Tibial artery (tissue), 4 donors: ENCODE results near the gene ZNF841.
"Not testable (repeated sequence)": the region's sequence is repeated elsewhere in the genome, so short reads cannot be mapped to it uniquely, and the experiment has no call there.

Source experiments
- DNase-seq, 2 donors: peaks; one replicate each; pipeline ENCODE4 v3.0.0-alpha.2; 2019
- H3K27ac ChIP-seq, 2 donors: fragments of 200-600 bp; sonication (generic) in 1 of 2; 1 replicate in 1 of 2; 2 replicates in 1 of 2; pipeline ENCODE4 v1.5.1; 2018 to 2019; ENCODE audit warnings: mild to moderate bottlenecking in 1 of 2
- H3K27me3 ChIP-seq, 2 donors: fragments of 200-600 bp; sonication (generic) in 1 of 2; one replicate each; pipeline versions ENCODE4 v1.5.1 to v1.6.0; 2016 to 2019
- H3K36me3 ChIP-seq, 3 donors: fragments of 200-600 bp; sonication (generic) in 2 of 3; one replicate each; pipeline ENCODE4 v1.5.1; 2016 to 2019; ENCODE audit warnings: mild to moderate bottlenecking in 2 of 3
- H3K4me1 ChIP-seq, 4 donors: fragments of 200-600 bp; sonication (generic) in 2 of 4; 1 replicate in 3 of 4; 2 replicates in 1 of 4; pipeline ENCODE4 v1.5.1; 2016 to 2019
- H3K4me3 ChIP-seq, 2 donors: fragments of 200-600 bp; sonication (generic) in 1 of 2; 1 replicate in 1 of 2; 2 replicates in 1 of 2; pipeline ENCODE4 v1.5.1; 2018 to 2019; ENCODE audit warnings: mild to moderate bottlenecking in 2 of 2
- H3K9me3 ChIP-seq, 3 donors: fragments of 200-600 bp; sonication (generic) in 1 of 3; one replicate each; pipeline ENCODE4 v1.5.1; 2016 to 2019
- CTCF ChIP-seq, 2 experiments: fragments of 200-600 bp in 1 of 2; fragments of 450-650 bp in 1 of 2; IDR thresholded peaks; one replicate each; pipeline ENCODE4 v1.5.1; 2017 to 2019; ENCODE audit warnings: antibody characterized with exemption in 2 of 2, mild to moderate bottlenecking in 1 of 2, moderate library complexity in 1 of 2
- intact Hi-C: fragments of 100-400 bp; cut with DNase I; formaldehyde crosslinking; loops from one replicate; pipeline ENCODE4 v1.15.0; 2023; ENCODE audit warnings: low total_unique reads

The ZNF841 gene

GRCh38 chr19:52112624-52113023, 17.1 kb upstream of the ZNF841 start:
- TF ChIP-seq CTCF (IDR thresholded peaks at IDR 0.05), result no peak

GRCh38 chr19:52110780-52111179, 15.2 kb upstream of the ZNF841 start:
- TF ChIP-seq CTCF (IDR thresholded peaks at IDR 0.05), result no peak
- intact Hi-C loops, result no loop called here
- peaks cover 11 to 98% (median 85%) of the 10 kb centered on the region in 3 donors for H3K9me3 ChIP-seq

More at GRCh38 chr19:52112624-52113023, 17.1 kb upstream of the ZNF841 start:
- Histone ChIP-seq H3K4me1 (no peaks in the 10 kb centered on the region), H3K27ac (no peak overlapping the region), H3K36me3 (peaks cover 31 to 54% (median 52%) of the 10 kb centered on the region in 3 donors), H3K27me3 (no peaks in the 10 kb centered on the region), H3K9me3 (peaks cover 8 to 100% (median 92%) of the 10 kb centered on the region in 3 donors), H3K4me3 (no peak overlapping the region)
- DNase-seq, result no peak
- intact Hi-C loops, result no loop called here

GRCh38 chr19:52102782-52103181, 7.2 kb upstream of the ZNF841 start:
- Histone ChIP-seq H3K27ac (no peak overlapping the region), H3K9me3 (peaks cover 3 to 48% (median 17%) of the 10 kb centered on the region in 3 donors), H3K4me3 (no peak overlapping the region), H3K27me3 (no peaks in the 10 kb centered on the region), H3K36me3 (no peaks in the 10 kb centered on the region), H3K4me1 (no peaks in the 10 kb centered on the region)
- intact Hi-C loops, result no loop called here
- DNase-seq, result no peak
- TF ChIP-seq CTCF (IDR thresholded peaks at IDR 0.05), result no peak

More at GRCh38 chr19:52110780-52111179, 15.2 kb upstream of the ZNF841 start:
- Histone ChIP-seq H3K27me3 (no peaks in the 10 kb centered on the region), H3K4me3 (no peak overlapping the region), H3K36me3 (peaks cover 14 to 35% (median 34%) of the 10 kb centered on the region in 3 donors), H3K4me1 (no peaks in the 10 kb centered on the region), H3K27ac (no peak overlapping the region)
- no peak for DNase-seq

GRCh38 chr19:52101866-52102562, 6.4 kb upstream of the ZNF841 start:
- H3K27ac ChIP-seq, result no peak overlapping the region
- no peaks in the 10 kb centered on the region for H3K36me3 ChIP-seq
- H3K9me3 ChIP-seq, result peaks cover 3 to 48% (median 14%) of the 10 kb centered on the region in 3 donors
- H3K27me3 ChIP-seq, result no peaks in the 10 kb centered on the region
- intact Hi-C loops, result no loop called here
- no peak for DNase-seq
- H3K4me3 ChIP-seq, result no peak overlapping the region
- no peaks in the 10 kb centered on the region for H3K4me1 ChIP-seq
- TF ChIP-seq CTCF (IDR thresholded peaks at IDR 0.05), result no peak

- TF ChIP-seq CTCF (IDR thresholded peaks at IDR 0.05), result no peak
- no peak overlapping the region for H3K4me3 ChIP-seq
- H3K4me1 ChIP-seq, result peaks cover 0 to 3% (median under 1%) of the 10 kb centered on the region in 4 donors
- H3K27ac ChIP-seq, result no peak overlapping the region
- intact Hi-C loops, result no loop called here
- H3K9me3 ChIP-seq, result peaks cover 0 to 35% (median 10%) of the 10 kb centered on the region in 3 donors
- no peaks in the 10 kb centered on the region for H3K36me3 ChIP-seq
- no peak for DNase-seq
- no peaks in the 10 kb centered on the region for H3K27me3 ChIP-seq
These were observed 4.1 kb upstream of the ZNF841 start for GRCh38 chr19:52099497-52100138.

- Histone ChIP-seq H3K4me3 (peak overlapping the region; percentile 68 to 76), H3K27ac (peak overlapping the region; percentile 78 to 80), H3K9me3 (peaks cover 0 to 27% (median 10%) of the 10 kb centered on the region in 3 donors), H3K36me3 (peaks cover 7 to 18% (median 14%) of the 10 kb centered on the region in 3 donors), H3K4me1 (peaks cover 0 to 34% (median 20%) of the 10 kb centered on the region in 4 donors)
- DNase-seq, intact Hi-C loops, H3K27me3 ChIP-seq: not testable (repeated sequence)
These were observed 851 bp upstream of the ZNF841 start for GRCh38 chr19:52096416-52096815.
